Measurements from ENCODE around the gene UBE2V1. TPM values are rescaled to one million over a fixed set of nuclear protein-coding genes. Genes with fewer than 3 reads are reported as not detected.

UBE2V1 gene
- total RNA-seq, 1 experiment from 2014 or later = 68.3 TPM

Other genes starting within 250 kb of the UBE2V1 start
- 10.2 and 10.7 TPM in 2 replicates for gene SPATA2, start 197.6 kb downstream of the UBE2V1 start, total RNA-seq (2014; rRNA removed; shearing (Covaris generic))
- 62.4 and 95.2 TPM in 2 replicates for gene RNF114, start 176.8 kb downstream of the UBE2V1 start, total RNA-seq (2014; rRNA removed; shearing (Covaris generic))
- 1.5 and 2.6 TPM in 2 replicates for gene SNAI1, start 130.2 kb downstream of the UBE2V1 start, total RNA-seq (2014; rRNA removed; shearing (Covaris generic))
- 98.1 and 98.6 TPM in 2 replicates for gene PEDS1, start 40.6 kb upstream of the UBE2V1 start, total RNA-seq (2014; rRNA removed; shearing (Covaris generic))
- gene CEBPB, start 77.7 kb upstream of the UBE2V1 start, total RNA-seq (2014; rRNA removed; shearing (Covaris generic)) = 177 and 178 TPM in 2 replicates